ENCODE data around the gene ALDH3B2. TPM values are rescaled to one million over a fixed set of nuclear protein-coding genes. Genes with fewer than 3 reads are reported as not detected.

ALDH3B2 gene
- total and polyA plus RNA-seq, 2 of the 8 experiments (the other 6 are each of a cell fraction or from before 2014, with no cell fraction given), result not detected

DNA sequence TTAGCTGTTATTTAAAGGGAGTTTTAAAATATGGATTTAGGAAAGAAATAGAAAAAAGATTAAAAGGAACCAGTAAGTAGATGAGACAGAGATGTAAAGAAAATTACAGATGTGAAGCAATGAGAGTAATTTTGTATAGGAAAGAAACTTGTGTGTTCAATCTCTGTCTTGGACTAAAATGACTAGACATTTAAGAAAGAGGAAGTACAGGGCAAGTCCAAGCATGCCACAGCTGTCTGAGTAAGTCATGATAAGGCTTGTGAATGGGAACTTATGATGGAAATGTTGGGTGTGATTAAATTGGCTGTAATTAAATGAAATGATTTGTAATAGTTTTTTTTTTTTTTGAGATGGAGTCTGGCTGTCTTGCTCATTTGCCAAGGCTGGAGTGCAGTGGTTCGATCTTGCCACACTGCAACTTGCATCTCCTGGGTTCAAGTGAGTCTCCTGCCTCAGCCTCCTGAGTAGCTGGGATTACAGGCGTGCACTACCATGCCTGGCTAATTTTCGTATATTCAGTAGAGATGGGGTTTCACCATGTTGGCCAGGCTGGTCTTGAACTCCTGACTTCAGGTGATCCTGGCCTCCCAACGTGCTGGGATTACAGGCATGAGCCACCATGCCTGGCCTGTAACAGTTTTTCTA is 18.0 kb downstream of the ALDH3B2 start (continued):
- TF ChIP-seq CHD7 (IDR thresholded peaks at IDR 0.05; ENCODE audit: insufficient replicate concordance, low read length) (no peak), CTBP2 (IDR thresholded peaks at IDR 0.05; ENCODE audit: borderline replicate concordance, insufficient read depth, insufficient read length, low read length) (no peak)

Measured in H1 (cell line).